Measurements from ENCODE around the gene PTPRO. TPM values are rescaled to one million over a fixed set of nuclear protein-coding genes. Genes with fewer than 3 reads are reported as not detected.

The PTPRO gene
- total and polyA plus RNA-seq, 4 donors: 29.9 to 71.8 (median 57.2) TPM

Other genes starting within 250 kb of the PTPRO start
- gene RERG, start 101.1 kb upstream of the PTPRO start, total RNA-seq: 10 to 100 TPM in 1 of 2 donors, 1 to 10 TPM in 1; 6.6 to 17.5 TPM
- 10 to 100 TPM in 1 of 2 donors, 1 to 10 TPM in 1; 9.5 to 11.5 TPM for gene RERG, start 101.1 kb upstream of the PTPRO start, polyA plus RNA-seq (ENCODE audit: insufficient read length in 2 of 2)